HuH-7 (cell line): ENCODE data around the gene CLIC1.

Experiments used
- DNase-seq: peaks from one replicate; pipeline ENCODE4 v3.0.0; 2011; ENCODE audit warnings: low spot score

Gene CLIC1

DNA sequence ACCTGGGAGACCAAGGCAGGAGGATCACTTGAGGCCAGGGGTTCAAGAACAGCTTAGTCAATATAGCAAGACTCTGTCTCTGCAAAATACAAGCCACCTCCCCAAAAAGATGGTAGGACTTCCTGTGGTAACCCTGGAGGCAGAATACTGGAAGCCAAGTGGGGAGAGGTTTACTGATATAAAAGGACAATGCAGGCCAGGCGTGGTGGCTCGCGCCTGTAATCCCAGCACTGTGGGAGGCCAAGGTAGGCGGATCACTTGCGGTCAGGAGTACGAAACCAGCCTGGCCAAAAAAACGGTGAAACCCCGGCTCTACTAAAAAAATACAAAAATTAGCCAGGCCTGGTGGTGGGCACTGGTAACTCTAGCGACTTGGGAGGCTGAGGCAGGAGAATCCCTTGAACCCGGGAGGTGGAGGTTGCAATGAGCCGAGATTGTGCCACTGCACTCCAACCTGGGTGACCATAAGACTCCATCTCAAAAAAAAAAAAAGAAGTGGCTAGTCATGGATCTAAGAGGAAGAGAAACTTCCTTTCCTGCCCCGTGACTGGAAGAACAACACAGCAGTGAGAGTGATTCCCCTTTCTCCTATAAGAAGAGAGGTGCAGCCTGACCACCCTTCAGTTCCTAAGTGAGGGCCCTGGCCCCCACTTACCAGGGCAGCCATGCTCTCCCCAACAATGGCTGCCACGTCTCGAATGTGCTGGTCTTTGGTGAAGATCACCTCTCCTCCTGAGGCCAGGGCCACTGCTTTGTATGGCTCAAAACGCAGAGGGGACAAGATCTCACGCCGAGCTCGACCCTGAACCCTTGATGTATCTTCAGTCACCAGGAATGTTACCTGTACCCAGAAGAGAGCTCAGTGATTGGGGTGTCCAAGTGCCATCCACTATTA is 32.3 kb upstream of the CLIC1 start:
- DNase-seq: no peak

DNA sequence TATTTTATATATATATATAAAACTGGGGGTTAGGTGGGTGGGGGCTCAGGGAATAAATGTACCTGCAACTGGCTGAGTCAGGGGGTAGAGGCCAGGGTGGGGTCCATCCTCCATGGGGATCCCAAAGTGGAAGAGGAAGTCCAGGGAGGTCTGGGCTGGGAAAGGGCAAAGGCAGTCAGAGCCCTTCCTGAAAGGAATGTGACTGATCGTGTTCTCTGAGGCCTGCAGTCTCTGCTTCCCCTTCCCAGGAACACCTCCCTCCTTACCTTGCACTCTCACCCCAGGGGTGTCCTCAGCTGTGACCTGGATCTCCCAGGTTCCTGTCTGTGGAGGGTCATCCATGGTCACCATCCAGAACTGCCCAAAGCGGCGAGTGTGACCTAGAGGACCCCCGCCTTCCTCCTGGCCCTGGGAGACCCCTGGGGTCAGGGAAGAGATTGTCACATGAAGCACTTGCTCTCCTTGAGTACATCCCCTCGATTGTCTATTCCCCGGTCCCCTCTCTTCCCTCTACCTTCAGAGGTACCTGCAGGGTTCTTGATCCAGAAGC is 30.8 kb upstream of the CLIC1 start:
- no peak for DNase-seq

DNA sequence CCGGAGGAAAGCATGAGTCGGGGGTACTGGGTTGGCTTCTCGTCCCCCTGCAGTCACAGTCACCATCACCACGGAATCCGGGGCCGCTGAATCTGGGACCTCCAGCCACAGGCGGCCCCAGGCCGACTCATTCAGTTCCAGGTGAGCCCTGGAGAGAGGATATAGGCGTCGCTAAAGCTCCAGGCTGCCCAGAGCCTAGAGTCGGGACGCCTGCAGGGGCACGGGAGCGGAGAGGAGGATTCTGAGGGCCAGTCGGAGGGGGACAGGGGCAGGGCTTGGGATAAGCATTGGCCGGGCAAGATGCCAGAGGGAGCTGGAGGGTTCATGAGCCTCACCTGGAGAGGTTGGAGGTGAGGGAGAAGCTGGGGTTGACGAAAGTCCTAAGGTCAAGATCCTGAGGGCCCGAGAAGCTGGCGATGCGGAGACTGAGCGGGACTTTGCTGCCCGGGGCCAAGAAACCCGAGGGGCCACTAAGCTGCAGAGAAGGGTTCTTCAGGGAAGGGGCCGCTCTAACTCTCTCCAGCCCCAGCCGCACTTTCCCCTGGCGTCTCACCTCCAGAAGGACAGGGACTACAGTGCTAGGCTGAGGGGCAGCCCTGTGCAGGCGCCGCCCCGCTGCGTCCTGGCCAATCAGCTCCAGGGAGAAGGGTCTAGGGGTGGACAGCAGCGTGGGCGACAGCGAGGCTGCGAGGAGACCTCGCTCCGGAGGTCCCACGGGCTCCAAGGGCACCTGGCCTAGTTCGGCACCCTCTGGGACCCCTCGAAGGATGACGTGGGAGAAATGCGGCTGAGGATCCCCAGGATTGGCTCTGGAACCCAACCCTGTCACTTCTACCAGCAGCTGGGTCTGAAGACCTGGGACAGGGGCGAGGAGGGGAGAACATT is 29.8 kb upstream of the CLIC1 start:
- DNase-seq: no peak

GRCh38 chr6:31765559-31765909 is 29.2 kb upstream of the CLIC1 start:
- DNase-seq: no peak

GRCh38 chr6:31764198-31764597 is 27.9 kb upstream of the CLIC1 start:
- no peak for DNase-seq

DNA sequence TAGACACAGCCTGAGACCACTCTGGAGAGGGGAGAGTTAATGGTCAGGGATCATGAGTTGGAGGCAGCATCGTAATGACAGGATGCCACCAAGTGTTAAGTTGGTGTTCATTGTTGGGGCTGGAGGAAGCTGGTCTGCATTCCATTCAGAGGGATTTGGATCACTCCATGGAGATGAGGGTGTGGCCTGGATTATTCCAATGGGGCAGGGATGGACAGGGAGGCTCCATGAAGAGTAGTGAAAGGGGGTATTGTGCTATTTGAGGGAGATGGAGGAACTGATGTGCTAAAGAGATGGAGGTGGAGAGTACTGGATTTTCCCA is 27.2 kb upstream of the CLIC1 start:
- DNase-seq: no peak

DNA sequence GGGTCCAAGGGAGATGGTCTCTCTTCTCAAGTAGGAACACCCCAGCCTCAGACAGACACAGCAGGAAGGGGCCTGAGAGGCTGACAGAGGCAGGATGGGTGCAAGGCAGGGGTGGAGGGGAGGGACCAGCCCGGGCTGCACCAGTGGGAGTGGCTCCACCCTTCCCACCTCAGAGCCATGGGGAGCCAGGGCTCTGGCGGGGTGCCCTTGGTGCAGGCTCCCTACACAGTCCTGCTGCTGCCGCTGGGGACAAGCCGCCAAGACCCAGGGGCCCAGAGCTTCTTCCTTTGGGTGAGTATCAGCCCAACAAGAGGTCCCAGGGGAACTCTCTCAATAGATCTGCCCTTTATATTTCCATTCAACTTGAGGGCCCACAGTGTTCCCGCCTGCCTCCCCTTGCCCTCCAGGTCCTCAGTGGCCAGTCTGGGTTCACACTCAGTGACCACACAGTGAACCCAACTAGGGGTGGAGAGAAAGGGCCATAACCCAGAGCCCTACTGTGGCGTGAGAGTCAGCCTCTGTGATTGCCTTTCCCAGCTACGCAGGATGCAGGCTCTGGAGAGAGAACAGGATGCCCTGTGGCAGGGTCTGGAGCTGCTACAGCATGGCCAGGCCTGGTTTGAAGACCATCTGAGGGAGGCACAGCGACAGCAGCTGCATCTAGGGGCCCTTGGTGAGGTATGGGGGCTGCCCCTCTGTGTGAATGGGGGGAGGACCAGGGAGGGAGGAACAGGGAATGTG is 26.7 kb upstream of the CLIC1 start:
- DNase-seq: no peak

DNA sequence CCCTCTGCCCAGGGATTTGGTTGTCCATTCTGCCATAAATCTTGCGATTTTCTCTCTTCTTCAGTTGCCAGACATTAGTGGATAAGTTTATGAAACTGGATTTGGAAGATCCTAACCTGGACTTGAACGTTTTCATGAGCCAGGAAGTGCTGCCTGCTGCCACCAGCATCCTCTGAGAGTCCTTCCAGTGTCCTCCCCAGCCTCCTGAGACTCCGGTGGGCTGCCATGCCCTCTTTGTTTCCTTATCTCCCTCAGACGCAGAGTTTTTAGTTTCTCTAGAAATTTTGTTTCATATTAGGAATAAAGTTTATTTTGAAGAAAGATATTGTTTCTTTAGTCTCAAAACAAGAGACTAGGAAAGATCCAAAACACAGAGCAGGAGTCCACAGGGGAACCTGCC is 26.0 kb upstream of the CLIC1 start, which contains the start of gene SAPCD1:
TSS of gene SAPCD1 (plus strand) at position 301 of the 400 bp plus-strand sequence. CDS start 399 bp downstream, outside the sequence.
- DNase-seq: no peak

DNA sequence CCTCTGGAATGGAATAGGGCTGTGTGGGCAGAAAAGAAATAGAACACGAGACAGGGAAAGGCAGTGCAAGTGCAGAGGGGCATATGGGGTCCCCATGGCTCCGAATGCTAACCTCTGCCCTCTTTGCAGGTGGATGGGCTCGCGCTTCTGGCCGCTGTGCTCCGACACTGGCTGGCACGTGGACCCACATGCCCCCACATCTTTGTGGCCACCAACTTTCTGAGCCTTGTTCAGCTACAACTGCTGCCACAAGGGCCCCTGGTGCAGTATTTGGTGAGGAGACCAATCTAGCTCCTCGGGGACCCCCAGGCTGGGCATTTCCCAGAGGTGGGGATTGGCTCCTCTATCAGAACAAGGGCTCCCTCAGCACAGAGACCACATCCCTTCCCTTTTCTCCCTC is 25.0 kb upstream of the CLIC1 start:
- no peak for DNase-seq

GRCh38 chr6:31760790-31761189 is 24.5 kb upstream of the CLIC1 start:
- DNase-seq: no peak

DNA sequence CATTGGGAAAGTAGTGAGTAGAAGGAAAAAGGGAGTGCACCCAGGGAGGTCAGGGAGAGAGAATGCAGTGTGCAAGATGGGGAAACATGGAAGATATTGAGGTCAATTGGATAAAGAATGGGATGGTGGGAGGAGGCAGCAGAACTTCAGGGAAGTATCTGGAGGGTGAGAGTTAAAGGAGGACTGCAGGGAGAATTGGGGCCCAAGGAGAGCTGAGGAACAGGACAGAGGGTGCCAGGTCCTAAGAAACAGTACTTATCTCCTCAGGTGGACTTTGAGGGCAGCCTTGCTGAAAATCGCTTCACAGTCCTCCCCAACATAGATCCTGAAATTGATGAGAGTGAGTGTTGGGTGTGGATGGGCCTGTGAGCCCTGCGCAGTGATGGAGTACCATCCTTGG is 22.0 kb upstream of the CLIC1 start:
- DNase-seq: no peak

- DNase-seq: no peak
These were observed 16.5 kb upstream of the CLIC1 start for GRCh38 chr6:31752739-31753319.

DNA sequence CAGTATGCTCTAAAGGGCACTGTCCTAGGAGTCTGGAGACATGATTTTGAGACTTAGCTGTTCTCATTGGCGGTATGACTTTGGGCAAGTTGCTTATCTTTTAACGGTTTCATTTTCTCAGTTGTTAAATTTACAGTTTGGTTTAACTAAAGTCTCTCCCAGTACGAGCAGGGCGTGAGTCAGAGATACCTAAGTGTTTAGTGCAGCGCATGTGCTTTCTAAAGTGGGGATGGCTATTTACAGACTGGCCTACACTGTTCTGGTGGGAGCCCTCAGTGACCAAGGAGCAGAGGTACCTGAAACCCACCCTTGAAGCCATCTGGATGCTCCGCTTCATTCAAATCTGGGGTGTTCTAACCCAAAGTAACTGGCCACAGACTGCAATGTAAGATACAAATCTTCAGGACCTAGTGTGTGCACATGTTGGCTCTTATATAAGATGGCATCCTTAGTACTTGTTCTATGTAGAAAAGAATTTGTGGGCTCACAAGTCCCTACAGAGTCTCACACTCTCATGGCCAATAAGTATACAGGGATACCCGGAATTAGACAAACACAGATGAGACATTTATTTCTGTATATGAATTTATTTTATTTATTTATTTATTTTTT is 14.2 kb upstream of the CLIC1 start:
- no peak for DNase-seq

DNA sequence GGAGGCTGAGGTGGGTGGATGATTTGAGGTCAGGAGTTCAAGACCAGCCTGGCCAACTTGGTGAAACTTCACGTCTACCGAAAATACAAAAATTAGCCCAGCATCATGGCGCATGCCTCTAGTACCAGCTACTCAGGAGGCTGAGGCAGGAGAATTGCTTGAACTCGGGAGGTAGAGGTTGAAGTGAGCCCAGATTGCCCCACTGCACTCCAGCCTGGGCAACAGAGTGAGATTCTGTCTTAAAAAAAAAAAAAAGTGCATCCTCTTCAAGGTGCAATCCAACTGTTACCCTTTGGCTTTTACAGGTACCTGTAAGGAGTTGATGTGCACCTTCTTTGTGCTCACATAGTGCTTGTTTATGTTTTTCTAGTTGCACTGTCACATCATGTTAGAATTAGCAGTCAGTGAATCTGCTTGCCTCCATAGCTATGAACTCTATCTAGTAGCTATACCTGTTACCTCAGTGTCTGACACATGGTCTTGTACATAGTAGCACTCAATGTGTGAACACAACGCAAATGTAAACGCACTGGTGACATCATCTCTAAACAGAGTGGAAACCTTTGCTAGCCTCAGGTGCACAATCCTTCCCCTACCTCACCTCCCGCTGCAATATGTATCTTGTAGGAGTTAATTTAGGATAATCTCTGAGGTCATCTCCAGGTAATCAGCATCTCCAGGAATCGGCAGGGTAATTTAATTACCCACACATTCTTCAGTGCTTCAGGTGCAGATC is 13.1 kb upstream of the CLIC1 start:
- no peak for DNase-seq

DNA sequence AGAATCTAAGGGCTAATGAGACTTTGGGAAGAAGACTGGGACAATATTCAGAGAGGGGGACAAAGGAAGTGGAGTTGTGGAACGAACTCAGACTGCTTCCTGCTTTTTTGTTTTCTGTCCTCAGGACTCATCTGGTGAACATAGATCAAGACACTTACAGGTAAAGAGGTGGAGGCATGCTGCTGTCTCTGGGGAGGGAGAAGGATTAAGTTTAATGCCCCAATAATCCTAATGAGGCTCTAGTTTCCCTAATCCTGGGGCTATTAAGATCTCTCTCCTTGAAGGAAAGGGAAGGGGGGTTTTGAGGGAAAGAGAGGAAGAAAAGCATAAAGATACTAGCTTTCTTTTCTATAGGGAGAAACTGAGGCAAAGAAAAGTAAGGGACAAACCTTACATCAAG is 8.1 kb upstream of the CLIC1 start:
- DNase-seq: no peak

- no peak for DNase-seq
These were observed 6.6 kb upstream of the CLIC1 start for GRCh38 chr6:31742894-31743293.

DNA sequence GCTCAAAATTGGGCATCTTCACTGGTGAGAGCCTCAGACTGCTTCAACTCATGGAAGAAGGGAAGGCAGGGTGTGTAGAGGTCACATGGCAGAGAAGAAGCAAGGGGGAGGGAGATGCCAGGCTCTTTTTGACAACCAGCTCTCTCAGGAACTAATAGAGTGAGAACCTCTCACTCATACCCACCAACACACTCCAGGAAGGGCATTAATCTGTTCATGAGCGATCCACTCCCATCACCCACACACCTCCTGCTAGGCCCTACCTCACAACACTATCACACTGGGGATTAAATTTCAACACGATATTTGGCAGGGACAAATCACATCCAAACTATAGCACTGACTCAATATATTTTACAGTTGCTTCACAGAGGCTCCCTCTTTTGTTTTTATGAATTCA is 5.5 kb upstream of the CLIC1 start:
- DNase-seq: no peak

GRCh38 chr6:31740397-31741223 is 4.3 kb upstream of the CLIC1 start:
- no peak for DNase-seq

DNA sequence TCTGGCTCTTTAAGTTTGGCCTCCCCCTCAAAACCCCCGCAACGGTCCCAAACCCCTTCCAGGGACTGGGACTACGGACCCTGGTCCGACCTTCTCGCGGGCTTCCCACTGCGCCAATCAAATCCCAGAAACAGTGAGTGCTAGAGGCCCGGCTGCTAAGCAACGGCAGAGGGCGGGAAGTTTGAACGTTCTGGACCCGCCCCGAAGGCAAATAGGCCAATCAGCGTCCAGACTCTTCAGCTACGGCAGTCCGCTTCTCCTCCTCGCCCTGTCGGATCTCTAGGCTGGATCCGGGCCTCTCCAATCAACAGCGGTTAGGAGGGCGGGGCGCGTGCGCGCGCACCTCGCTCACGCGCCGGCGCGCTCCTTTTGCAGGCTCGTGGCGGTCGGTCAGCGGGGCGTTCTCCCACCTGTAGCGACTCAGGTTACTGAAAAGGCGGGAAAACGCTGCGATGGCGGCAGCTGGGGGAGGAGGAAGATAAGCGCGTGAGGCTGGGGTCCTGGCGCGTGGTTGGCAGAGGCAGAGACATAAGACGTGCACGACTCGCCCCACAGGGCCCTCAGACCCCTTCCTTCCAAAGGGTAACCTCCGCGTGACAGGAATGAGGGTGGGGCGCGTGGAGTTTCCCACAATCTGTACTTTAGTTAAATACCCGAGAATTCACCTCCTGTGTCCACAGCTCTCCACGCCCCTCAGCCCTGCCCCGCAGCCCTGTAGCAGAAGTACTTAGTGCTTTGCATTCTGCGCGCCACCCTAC is 3.5 kb upstream of the CLIC1 start, which contains the start of gene MSH5:
TSS of gene MSH5 (plus strand) at position 367 of the 758 bp plus-strand sequence. CDS start 462 bp downstream, outside the sequence.
- DNase-seq: peak; percentile 83
